Right hindlimb (tissue), 1 donor: ENCODE results near the gene MC4R.

Experiments used
- DNase-seq: peaks from one replicate; pipeline ENCODE4 v3.0.0-alpha.2; 2018

MC4R gene

GRCh38 chr18:60322591-60322990, 50.0 kb downstream of the MC4R start:
- DNase-seq = no peak
